Trophoblast cell (in vitro differentiated cells and primary cell): ENCODE data around the gene MAP2.

Experiments used
- DNase-seq, 2 donors: peaks; one replicate each; pipeline ENCODE4 v3.0.0-alpha.2; 2016
- H2AFZ ChIP-seq: 2 replicates; pipeline ENCODE4 v1.6.1; 2013; ENCODE audit warnings: low read length, moderate library complexity, mild to moderate bottlenecking; ENCODE audit not compliant: insufficient read depth, poor library complexity
- H2AK5ac ChIP-seq: 2 replicates; pipeline ENCODE4 v1.6.1; 2013; ENCODE audit warnings: mild to moderate bottlenecking, low read length
- H2BK120ac ChIP-seq: 2 replicates; pipeline ENCODE4 v1.6.1; 2013; ENCODE audit warnings: low read length, mild to moderate bottlenecking, moderate library complexity; ENCODE audit not compliant: insufficient read depth, poor library complexity
- H2BK12ac ChIP-seq: 2 replicates; pipeline ENCODE4 v1.6.1; 2013; ENCODE audit warnings: mild to moderate bottlenecking, low read length, moderate library complexity
- H2BK5ac ChIP-seq: 2 replicates; pipeline ENCODE4 v1.6.1; 2013; ENCODE audit warnings: low read length, low read depth, moderate library complexity, mild to moderate bottlenecking; ENCODE audit not compliant: poor library complexity
- H3K14ac ChIP-seq: 2 replicates; pipeline ENCODE4 v1.6.1; 2013; ENCODE audit warnings: mild to moderate bottlenecking, low read length
- H3K18ac ChIP-seq: 2 replicates; pipeline ENCODE4 v1.6.1; 2013; ENCODE audit warnings: mild to moderate bottlenecking, low read length
- H3K23ac ChIP-seq: 2 replicates; pipeline ENCODE4 v1.6.1; 2013; ENCODE audit warnings: low read length
- H3K27ac ChIP-seq: 2 replicates; pipeline ENCODE4 v1.5.1; 2013; ENCODE audit warnings: low read depth, mild to moderate bottlenecking, inconsistent platforms, low read length, moderate library complexity
- H3K27me3 ChIP-seq: 2 replicates; pipeline ENCODE4 v1.6.1; 2013; ENCODE audit warnings: inconsistent platforms, mild to moderate bottlenecking, low read length, moderate library complexity; ENCODE audit not compliant: insufficient read depth
- H3K36me3 ChIP-seq, 2 experiments: 1 replicate in 1 of 2; 2 replicates in 1 of 2; pipeline ENCODE4 v1.6.1; 2013; ENCODE audit warnings: low read length in 2 of 2, mild to moderate bottlenecking in 2 of 2, moderate library complexity in 1 of 2; ENCODE audit not compliant: insufficient read depth in 2 of 2, control insufficient read depth in 1 of 2
- H3K4ac ChIP-seq: 2 replicates; pipeline ENCODE4 v1.6.1; 2013; ENCODE audit warnings: low read depth, mild to moderate bottlenecking, low read length, moderate library complexity
- H3K4me1 ChIP-seq, 2 experiments: 1 replicate in 1 of 2; 2 replicates in 1 of 2; pipeline ENCODE4 v1.6.1; 2013; ENCODE audit warnings: low read length in 2 of 2, mild to moderate bottlenecking in 2 of 2, moderate library complexity in 1 of 2; ENCODE audit not compliant: insufficient read depth in 2 of 2, control insufficient read depth in 1 of 2
- H3K4me2 ChIP-seq: 2 replicates; pipeline ENCODE4 v1.6.1; 2013; ENCODE audit warnings: inconsistent platforms, mild to moderate bottlenecking, low read length, moderate library complexity
- H3K4me3 ChIP-seq: 2 replicates; pipeline ENCODE4 v1.5.1; 2013; ENCODE audit warnings: mild to moderate bottlenecking, low read depth, low read length, inconsistent platforms
- H3K79me1 ChIP-seq: one replicate; pipeline ENCODE4 v1.6.1; 2013; ENCODE audit warnings: low read length
- H3K79me2 ChIP-seq: 2 replicates; pipeline ENCODE4 v1.6.1; 2013; ENCODE audit warnings: low read length, mild to moderate bottlenecking; ENCODE audit not compliant: control insufficient read depth, insufficient read depth, poor library complexity
- H3K9ac ChIP-seq: 2 replicates; pipeline ENCODE4 v1.6.1; 2013; ENCODE audit warnings: mild to moderate bottlenecking, low read length
- H3K9me3 ChIP-seq: 2 replicates; pipeline ENCODE4 v1.6.1; 2013; ENCODE audit warnings: low read depth, mild to moderate bottlenecking, control low read depth, inconsistent platforms, low read length; ENCODE audit not compliant: insufficient read depth
- H4K12ac ChIP-seq: 2 replicates; pipeline ENCODE4 v1.6.1; 2013; ENCODE audit warnings: low read depth, mild to moderate bottlenecking, low read length, moderate library complexity
- H4K8ac ChIP-seq: 2 replicates; pipeline ENCODE4 v1.6.1; 2013; ENCODE audit warnings: low read depth, mild to moderate bottlenecking, low read length, moderate library complexity
- H4K91ac ChIP-seq: one replicate; pipeline ENCODE4 v1.6.1; 2013; ENCODE audit warnings: low read depth, mild to moderate bottlenecking, low read length, moderate library complexity
- WGBS: extraction: QIAGEN DNeasy Blood & Tissue Kit; methylation state at CpG from one replicate; pipeline ENCODE4 v1.1.7; 2013; ENCODE audit warnings: missing lambda C conversion rate; ENCODE audit not compliant: insufficient read length, insufficient coverage; ENCODE audit errors: extremely low coverage; 5-methylcytosine and 5-hydroxymethylcytosine counted together

Gene MAP2

DNA sequence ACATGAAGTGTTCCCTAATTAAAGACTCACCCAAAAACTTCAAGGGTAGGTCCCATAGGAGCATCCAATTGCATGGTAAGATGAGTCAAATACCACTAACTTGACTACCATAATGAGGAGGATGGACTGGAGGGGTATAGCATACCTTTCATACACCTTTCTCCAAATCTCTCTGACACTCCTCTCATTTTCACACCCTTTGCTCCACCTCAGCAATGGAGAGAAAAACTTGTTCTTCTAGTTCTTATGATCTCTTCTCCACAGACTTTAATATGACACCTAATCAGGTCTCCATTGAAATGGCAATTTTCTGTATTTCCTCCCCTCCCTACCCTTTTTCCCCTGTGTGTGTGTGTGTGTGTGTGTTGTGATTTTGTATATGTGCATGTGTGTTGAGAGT, 41.1 kb upstream of the MAP2 start:
- Histone ChIP-seq H3K9me3 (no peaks in the 10 kb centered on the region), H2AK5ac (no peak overlapping the region), H3K27me3 (no peaks in the 10 kb centered on the region), H2AFZ (no peak overlapping the region), H4K8ac (no peak overlapping the region), H3K4me2 (no peak overlapping the region), H2BK5ac (no peak overlapping the region), H3K9ac (no peak overlapping the region), H3K4ac (no peak overlapping the region), H3K18ac (no peak overlapping the region), H2BK120ac (no peak overlapping the region), H3K4me3 (no peak overlapping the region), H2BK12ac (no peak overlapping the region), H3K27ac (no peak overlapping the region), H3K23ac (no peak overlapping the region), H4K12ac (no peak overlapping the region), H3K79me1 (no peaks in the 10 kb centered on the region), H3K36me3 (no peaks in the 10 kb centered on the region), H4K91ac (no peak overlapping the region), H3K14ac (no peak overlapping the region), H3K4me1 (no peaks in the 10 kb centered on the region), H3K79me2 (no peaks in the 10 kb centered on the region)
- no peak for DNase-seq

DNA sequence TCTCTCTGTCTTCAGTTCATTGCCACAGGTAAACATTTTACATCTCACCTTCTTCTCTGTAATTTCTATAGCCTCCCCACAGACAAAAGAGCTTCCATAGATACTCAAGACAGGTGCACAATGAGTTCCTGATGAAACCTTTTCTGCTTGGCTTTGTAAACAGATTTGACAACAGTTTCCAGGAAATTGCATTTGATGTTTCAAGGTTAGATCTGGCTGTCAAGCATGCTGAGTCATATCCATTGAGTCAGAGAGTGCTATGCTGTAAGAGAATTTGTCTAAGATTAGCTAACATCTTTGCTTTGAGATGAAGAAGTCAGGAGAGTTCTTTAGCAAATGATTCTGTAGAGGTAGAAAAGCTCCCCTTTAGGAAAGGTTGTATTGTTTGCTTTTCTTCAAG, 40.6 kb upstream of the MAP2 start:
- no peak overlapping the region for H3K14ac ChIP-seq
- DNase-seq, result peak; percentile 56 to 82
- no peak overlapping the region for H2AFZ ChIP-seq
- no peaks in the 10 kb centered on the region for H3K4me1 ChIP-seq
- no peak overlapping the region for H2BK5ac ChIP-seq
- H3K18ac ChIP-seq, result no peak overlapping the region
- no peak overlapping the region for H3K9ac ChIP-seq
- no peak overlapping the region for H3K23ac ChIP-seq
- H2BK12ac ChIP-seq, result no peak overlapping the region
- H4K91ac ChIP-seq, result no peak overlapping the region
- no peak overlapping the region for H2BK120ac ChIP-seq
- no peaks in the 10 kb centered on the region for H3K9me3 ChIP-seq
- H3K79me2 ChIP-seq, result no peaks in the 10 kb centered on the region
- H3K27me3 ChIP-seq, result no peaks in the 10 kb centered on the region
- H3K4me3 ChIP-seq, result no peak overlapping the region
- no peak overlapping the region for H4K8ac ChIP-seq
- H4K12ac ChIP-seq, result no peak overlapping the region
- H3K79me1 ChIP-seq, result no peaks in the 10 kb centered on the region
- no peak overlapping the region for H3K4ac ChIP-seq
- no peak overlapping the region for H2AK5ac ChIP-seq
- H3K4me2 ChIP-seq, result no peak overlapping the region
- H3K36me3 ChIP-seq, result no peaks in the 10 kb centered on the region
- H3K27ac ChIP-seq, result no peak overlapping the region

DNA sequence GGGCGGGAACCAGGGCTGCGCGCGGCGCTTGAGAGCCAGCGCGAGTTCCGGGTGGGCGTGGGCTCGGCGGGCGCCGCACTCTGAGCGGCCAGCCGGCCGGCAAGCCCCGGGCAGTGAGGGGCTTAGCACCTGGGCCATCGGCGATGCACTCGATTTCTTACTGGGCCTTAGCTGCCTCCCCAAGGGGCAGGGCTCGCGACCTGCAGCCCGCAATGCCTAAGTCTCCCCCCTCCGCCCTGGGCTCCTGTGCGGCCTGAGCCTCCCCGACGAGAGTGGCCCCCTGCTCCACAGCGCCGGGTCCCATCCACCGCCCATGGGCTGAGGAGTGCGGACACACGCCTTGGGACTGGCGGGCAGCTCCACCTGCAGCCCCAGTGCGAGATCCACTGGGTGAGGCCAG, 36.5 kb upstream of the MAP2 start:
- Histone ChIP-seq H3K4me1 (no peaks in the 10 kb centered on the region), H3K4ac (no peak overlapping the region), H3K27ac (no peak overlapping the region), H3K23ac (no peak overlapping the region), H2BK12ac (no peak overlapping the region), H4K91ac (no peak overlapping the region), H4K12ac (no peak overlapping the region), H3K18ac (no peak overlapping the region), H4K8ac (no peak overlapping the region), H2AFZ (no peak overlapping the region), H3K4me3 (no peak overlapping the region), H3K36me3 (no peaks in the 10 kb centered on the region), H2BK120ac (no peak overlapping the region), H3K9ac (no peak overlapping the region), H3K9me3 (no peaks in the 10 kb centered on the region), H3K14ac (no peak overlapping the region), H3K27me3 (no peaks in the 10 kb centered on the region), H3K79me1 (no peaks in the 10 kb centered on the region), H3K79me2 (no peaks in the 10 kb centered on the region), H2AK5ac (no peak overlapping the region), H3K4me2 (no peak overlapping the region), H2BK5ac (no peak overlapping the region)
- no CpG with 5 or more reads among the region's 34 CpGs for WGBS
- DNase-seq, result no peak

DNA sequence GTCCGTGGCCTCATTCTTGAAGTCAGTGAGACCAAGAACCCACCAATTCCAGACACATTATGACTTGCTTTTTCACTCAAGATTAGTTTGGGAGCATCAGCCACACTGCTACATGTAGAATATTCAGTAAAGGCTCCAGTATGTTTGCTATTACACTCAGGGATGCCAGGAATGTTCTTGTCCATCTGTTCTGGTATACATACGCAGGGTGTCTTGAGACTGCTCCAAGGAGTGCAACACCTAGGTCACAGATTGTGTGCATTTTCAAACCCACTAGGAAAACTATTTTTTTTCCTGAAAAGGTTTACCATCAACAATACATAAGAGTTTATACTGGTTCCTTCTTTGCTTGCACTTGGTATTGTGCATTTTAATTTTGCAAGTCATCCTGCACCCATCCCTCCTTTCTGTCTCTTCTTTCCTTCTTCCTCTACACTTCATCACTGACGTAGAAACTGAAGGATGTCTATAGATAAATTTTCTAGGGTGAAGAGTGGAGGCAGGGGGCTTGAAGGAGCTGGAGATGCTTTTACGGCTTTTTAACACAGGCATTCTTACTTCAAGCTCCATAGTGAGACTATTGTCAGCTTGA, 35.3 kb upstream of the MAP2 start:
- Histone ChIP-seq H3K27me3 (no peaks in the 10 kb centered on the region), H3K36me3 (no peaks in the 10 kb centered on the region), H4K12ac (no peak overlapping the region), H4K91ac (no peak overlapping the region), H3K9ac (no peak overlapping the region), H2BK120ac (no peak overlapping the region), H3K79me2 (no peaks in the 10 kb centered on the region), H3K79me1 (no peaks in the 10 kb centered on the region), H3K27ac (no peak overlapping the region), H3K4me1 (no peaks in the 10 kb centered on the region), H3K4me3 (no peak overlapping the region), H2BK5ac (no peak overlapping the region), H3K14ac (no peak overlapping the region), H3K4me2 (no peak overlapping the region), H2AK5ac (no peak overlapping the region), H2AFZ (no peak overlapping the region), H3K4ac (no peak overlapping the region), H3K23ac (no peak overlapping the region), H3K18ac (no peak overlapping the region), H3K9me3 (no peaks in the 10 kb centered on the region), H2BK12ac (no peak overlapping the region), H4K8ac (no peak overlapping the region)
- WGBS, result no CpG with 5 or more reads among the region's 4 CpGs
- peak in 1 of 2 donors; percentile 21 for DNase-seq
